Activated CD4-positive, alpha-beta T cell treated with anti-CD3 and anti-CD28 coated beads for 36 hours (primary cell): ENCODE data around the gene OPTN. TPM values are rescaled to one million over a fixed set of nuclear protein-coding genes. Genes with fewer than 3 reads are reported as not detected.
"Not testable (repeated sequence)": the region's sequence is repeated elsewhere in the genome, so short reads cannot be mapped to it uniquely, and the experiment has no call there.

Experiments used
- ATAC-seq: fragments of 200-7000 bp; cut with Tn5 transposase; one replicate; pipeline ENCODE4 v1.10.0; 2021; ENCODE audit warnings: mild to moderate bottlenecking, moderate library complexity
- CTCF ChIA-PET: fragments of 350-600 bp; sonication (Branson Sonifier 250); formaldehyde crosslinking; loops from one replicate; lab custom pipeline; 2021; ENCODE audit warnings: antibody characterized with exemption; lab: Charles Lee
- POLR2A ChIA-PET: fragments of 350-600 bp; sonication (Branson Sonifier 250); formaldehyde crosslinking; loops from one replicate; lab custom pipeline; 2021; ENCODE audit warnings: antibody characterized with exemption, inconsistent platforms; lab: Charles Lee
- DNase-seq: peaks from one replicate; pipeline ENCODE4 v3.0.0-alpha.2; 2020
- H3K27ac Mint-ChIP-seq: one replicate; pipeline ENCODE4 v1.8.0; 2021; ENCODE audit warnings: mixed read lengths
- H3K27me3 Mint-ChIP-seq: one replicate; pipeline ENCODE4 v1.8.0; 2021; ENCODE audit warnings: mixed read lengths
- H3K36me3 Mint-ChIP-seq: one replicate; pipeline ENCODE4 v1.8.0; 2021; ENCODE audit warnings: low read depth, mixed read lengths
- H3K4me1 Mint-ChIP-seq: one replicate; pipeline ENCODE4 v1.8.0; 2021; ENCODE audit warnings: mixed read lengths
- H3K4me3 Mint-ChIP-seq: one replicate; pipeline ENCODE4 v1.8.0; 2021; ENCODE audit warnings: mild to moderate bottlenecking, moderate library complexity, mixed read lengths
- H3K9me3 Mint-ChIP-seq: one replicate; pipeline ENCODE4 v1.8.0; 2021; ENCODE audit warnings: low read depth, mixed read lengths
- intact Hi-C, 2 experiments: fragments of 100-400 bp; cut with DNase I in 1 of 2; cut with micrococcal nuclease in 1 of 2; formaldehyde crosslinking; loops; one replicate each; pipeline versions ENCODE4 v1.14.2 to v1.15.1; 2022 to 2024; cut with DNase I, micrococcal nuclease
- total RNA-seq, 2 experiments: library from RNA; stranded (reverse); gene quantifications; one replicate each; pipeline ENCODE4 v1.2.3, GENCODE V29; 2021

The OPTN gene
- total RNA-seq, 2 experiments from 2014 or later: 57.4 to 67.8 TPM

DNA sequence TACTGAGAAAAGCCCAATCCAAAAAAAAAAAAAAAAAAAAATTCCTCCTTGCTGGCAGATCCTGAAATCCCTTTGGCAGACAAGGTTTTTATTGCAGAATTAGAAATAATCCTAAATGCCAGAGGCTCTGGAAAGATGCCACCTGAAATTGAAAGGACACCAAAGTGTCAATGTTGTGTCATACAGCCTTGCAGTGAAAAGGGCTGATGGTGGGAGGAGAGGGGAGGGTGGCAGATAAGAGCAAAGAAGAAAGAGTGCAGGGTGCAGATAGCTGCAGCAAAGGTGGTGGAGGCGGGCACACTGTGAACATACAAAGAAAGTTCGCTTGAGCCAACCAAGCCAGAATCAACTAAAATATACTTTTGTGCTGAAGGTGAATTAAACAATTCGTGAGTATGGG lies 8.2 kb upstream of the OPTN start:
- DNase-seq (no peak), ATAC-seq (no peak)
- ChIA-PET POLR2A (no interaction called here), CTCF (no interaction called here)
- peaks cover 7% of the 10 kb centered on the region for H3K27me3 Mint-ChIP-seq
- no peak overlapping the region for H3K4me3 Mint-ChIP-seq
- no peak overlapping the region for H3K27ac Mint-ChIP-seq
- intact Hi-C loops: loop anchor here in 1 of 2 experiments (10.0 kb wide), 1 partner anchor 827 kb away; no protein-coding TSS in a partner anchor
- H3K9me3 Mint-ChIP-seq: peaks cover 2% of the 10 kb centered on the region
- H3K4me1 Mint-ChIP-seq: peaks cover 8% of the 10 kb centered on the region
- peaks cover 2% of the 10 kb centered on the region for H3K36me3 Mint-ChIP-seq

DNA sequence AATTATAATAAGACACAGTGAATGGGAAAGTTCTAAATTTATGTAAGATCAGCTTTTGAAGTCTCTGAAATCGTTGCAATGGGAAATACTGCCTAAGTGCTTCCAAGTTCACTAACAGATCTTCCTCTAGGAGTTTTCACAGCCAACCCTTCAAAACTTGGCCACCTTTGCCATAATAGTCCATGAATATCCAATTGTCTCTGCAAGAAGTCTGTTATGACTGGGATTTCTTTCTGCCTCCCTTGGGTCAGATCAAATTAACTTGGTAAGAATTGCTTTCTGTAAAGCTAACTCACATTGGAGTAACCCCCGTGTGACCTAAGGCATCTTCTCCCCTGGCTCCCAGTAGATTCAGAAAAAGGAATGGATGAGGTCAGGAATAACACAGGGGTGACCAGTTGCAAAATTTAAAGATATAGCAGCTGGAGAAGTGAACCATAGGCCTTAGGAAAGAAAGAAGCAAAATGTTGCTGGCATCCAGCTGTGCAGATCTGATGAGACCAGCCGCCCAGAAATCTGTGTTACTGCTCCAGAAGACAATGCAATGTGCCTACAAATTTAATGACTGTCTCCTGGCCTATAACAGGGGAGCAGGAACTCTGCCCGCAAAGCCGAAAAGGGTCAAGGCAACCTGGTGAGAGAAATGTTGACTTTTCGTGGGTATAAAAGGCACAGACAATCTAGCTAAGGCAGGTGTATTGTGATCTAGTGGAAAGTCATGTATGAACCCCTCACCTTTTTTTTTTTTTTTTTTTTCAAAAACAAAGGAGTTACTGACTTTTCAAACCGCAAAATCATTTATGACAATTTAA lies 7.5 kb upstream of the OPTN start:
- DNase-seq: no peak
- POLR2A ChIA-PET: no interaction called here
- Mint-ChIP-seq H3K27ac (no peak overlapping the region), H3K36me3 (peaks cover 2% of the 10 kb centered on the region), H3K27me3 (peaks cover 7% of the 10 kb centered on the region), H3K9me3 (peaks cover 2% of the 10 kb centered on the region), H3K4me3 (no peak overlapping the region), H3K4me1 (peaks cover 14% of the 10 kb centered on the region)
- CTCF ChIA-PET: no interaction called here
- intact Hi-C loops: loop anchor here in 1 of 2 experiments (10.0 kb wide), 1 partner anchor 828 kb away; no protein-coding TSS in a partner anchor
- ATAC-seq: no peak

DNA sequence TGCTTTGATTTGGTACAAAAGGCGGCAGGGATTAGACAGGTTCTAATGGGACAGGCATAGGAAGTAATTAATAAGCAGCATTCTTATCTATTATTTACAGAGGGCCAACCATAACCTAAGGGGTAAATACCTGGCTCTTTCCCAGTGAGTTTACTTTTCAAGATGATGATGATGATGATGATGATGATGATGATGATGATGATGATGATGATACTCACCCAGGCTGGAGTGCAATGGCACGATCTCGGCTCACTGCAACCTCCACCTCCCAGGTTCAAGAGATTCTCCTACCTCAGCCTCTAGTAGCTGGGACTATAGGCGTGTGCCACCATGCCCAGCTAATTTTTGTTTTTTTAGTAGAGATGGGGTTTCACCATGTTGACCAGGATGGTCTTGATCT lies 5.9 kb upstream of the OPTN start:
- H3K27ac Mint-ChIP-seq, H3K4me3 Mint-ChIP-seq, POLR2A ChIA-PET, ATAC-seq, H3K36me3 Mint-ChIP-seq, H3K4me1 Mint-ChIP-seq, H3K27me3 Mint-ChIP-seq, DNase-seq, H3K9me3 Mint-ChIP-seq: not testable (repeated sequence)
- intact Hi-C loops: loop anchor here in 1 of 2 experiments (10.0 kb wide), 1 partner anchor 829 kb away; no protein-coding TSS in a partner anchor
- CTCF ChIA-PET: interaction anchor here (0.8 kb wide), 1 partner anchor 21 kb away, joined by 4 read pairs; no protein-coding TSS in a partner anchor

DNA sequence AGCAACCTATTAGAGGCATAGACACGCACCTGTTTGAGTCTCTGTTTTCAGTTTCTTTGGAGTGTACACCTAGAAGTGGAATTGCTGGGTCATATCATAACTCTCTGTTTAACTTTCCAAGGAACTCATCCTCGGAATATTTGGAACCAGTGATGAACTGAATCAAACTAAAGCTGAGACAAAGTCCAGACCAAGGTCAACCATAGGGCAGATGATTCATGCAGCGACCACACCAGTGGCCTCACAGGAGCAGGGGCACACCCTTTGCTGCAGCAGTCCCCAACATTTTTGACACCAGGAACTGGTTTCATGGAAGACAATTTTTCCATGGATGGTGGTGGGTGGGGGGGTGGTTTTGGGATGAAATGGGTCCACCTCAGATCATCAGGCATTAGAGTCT lies 4.9 kb upstream of the OPTN start:
- ATAC-seq (no peak), DNase-seq (no peak)
- Mint-ChIP-seq H3K27ac (no peak overlapping the region), H3K36me3 (peaks cover 2% of the 10 kb centered on the region), H3K9me3 (peaks cover 2% of the 10 kb centered on the region), H3K27me3 (peaks cover 4% of the 10 kb centered on the region), H3K4me1 (peaks cover 8% of the 10 kb centered on the region), H3K4me3 (no peak overlapping the region)
- CTCF ChIA-PET: interaction anchor here (0.7 kb wide), 1 partner anchor 1534 kb away, joined by 3 read pairs; no protein-coding TSS in a partner anchor
- intact Hi-C loops: loop anchor here in 1 of 2 experiments (10.0 kb wide), 1 partner anchor 830 kb away; no protein-coding TSS in a partner anchor
- POLR2A ChIA-PET: interaction anchor here (0.6 kb wide), 1 partner anchor 207 kb away, joined by 4 read pairs; no protein-coding TSS in a partner anchor

DNA sequence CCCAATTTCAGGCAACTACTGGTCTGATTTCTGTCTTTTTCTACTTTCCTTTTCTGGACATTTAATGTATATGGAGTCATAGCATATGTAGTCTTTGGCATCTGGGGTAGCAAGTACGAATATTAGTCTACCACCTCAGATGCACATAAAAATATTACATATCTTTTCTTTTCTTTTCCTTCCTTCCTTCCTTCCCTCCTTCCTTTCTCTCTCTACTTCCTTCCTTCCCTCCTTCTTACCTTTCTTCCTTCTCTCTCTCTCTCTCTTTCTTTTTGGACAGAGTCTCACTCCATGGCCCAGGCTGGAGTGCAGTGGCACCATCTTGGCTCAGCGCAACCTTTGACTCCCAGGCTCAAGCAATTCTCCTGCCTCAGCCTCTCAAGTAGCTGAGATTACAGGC lies 4.0 kb upstream of the OPTN start:
- Mint-ChIP-seq H3K4me3 (no peak overlapping the region), H3K9me3 (peaks cover 2% of the 10 kb centered on the region), H3K4me1 (peaks cover 12% of the 10 kb centered on the region), H3K27ac (no peak overlapping the region), H3K36me3 (peaks cover 2% of the 10 kb centered on the region), H3K27me3 (peaks cover 2% of the 10 kb centered on the region)
- ChIA-PET POLR2A (interaction anchor here (0.7 kb wide), 1 partner anchor 875 kb away, joined by 11 read pairs; no protein-coding TSS in a partner anchor), CTCF (interaction anchor here (0.7 kb wide), 1 partner anchor 1535 kb away, joined by 3 read pairs; no protein-coding TSS in a partner anchor)
- DNase-seq (no peak), ATAC-seq (no peak)
- intact Hi-C loops: loop anchor here in 1 of 2 experiments (10.0 kb wide), 1 partner anchor 831 kb away; no protein-coding TSS in a partner anchor

DNA sequence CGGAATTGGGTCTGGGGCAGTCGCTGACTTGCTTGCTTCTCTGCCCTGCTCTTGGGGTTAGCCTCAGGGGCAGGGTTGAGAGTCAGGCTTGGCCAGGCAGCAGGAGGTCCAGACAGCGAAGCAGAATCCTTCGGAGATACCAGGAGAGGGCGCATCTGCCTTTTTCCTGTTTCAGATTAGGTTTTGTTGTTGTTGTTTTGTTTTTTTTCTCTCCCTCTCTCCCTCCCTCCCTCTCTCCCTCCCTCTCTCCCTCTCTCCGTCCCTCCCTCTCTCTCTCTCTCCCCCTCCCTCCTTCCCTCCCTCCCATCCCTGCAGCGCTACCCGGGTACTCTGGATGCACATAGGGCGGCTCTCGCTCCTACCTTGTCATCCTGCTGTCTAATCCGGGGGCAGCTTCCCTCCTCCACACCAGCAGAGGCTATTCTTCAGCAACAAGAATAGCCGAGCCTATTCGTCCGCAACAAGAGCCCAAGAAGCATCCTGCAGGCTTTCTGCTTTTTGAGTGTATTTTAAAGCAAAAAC lies 758 bp upstream of the OPTN start:
- Mint-ChIP-seq H3K4me3 (peak overlapping the region; percentile 84), H3K27ac (peak overlapping the region; percentile 78), H3K4me1 (peaks cover 32% of the 10 kb centered on the region), H3K9me3 (no peaks in the 10 kb centered on the region), H3K36me3 (peaks cover 5% of the 10 kb centered on the region), H3K27me3 (no peaks in the 10 kb centered on the region)
- ChIA-PET POLR2A (interaction anchor here (1.4 kb wide), 1 partner anchor 11 kb away, joined by 4 read pairs; no protein-coding TSS in a partner anchor), CTCF (interaction anchor here (0.7 to 1.7 kb wide), 6 partner anchors 10 to 317 kb away, joined by 3 to 5 read pairs (median 3); no protein-coding TSS in a partner anchor)
- intact Hi-C loops: loop anchor here in 1 of 2 experiments (1.0 to 10.0 kb wide), 5 partner anchors 196 to 834 kb away; partner anchors contain the start of gene CAMK1D
- ATAC-seq: peak; percentile 44
- peak; percentile 68 for DNase-seq

DNA sequence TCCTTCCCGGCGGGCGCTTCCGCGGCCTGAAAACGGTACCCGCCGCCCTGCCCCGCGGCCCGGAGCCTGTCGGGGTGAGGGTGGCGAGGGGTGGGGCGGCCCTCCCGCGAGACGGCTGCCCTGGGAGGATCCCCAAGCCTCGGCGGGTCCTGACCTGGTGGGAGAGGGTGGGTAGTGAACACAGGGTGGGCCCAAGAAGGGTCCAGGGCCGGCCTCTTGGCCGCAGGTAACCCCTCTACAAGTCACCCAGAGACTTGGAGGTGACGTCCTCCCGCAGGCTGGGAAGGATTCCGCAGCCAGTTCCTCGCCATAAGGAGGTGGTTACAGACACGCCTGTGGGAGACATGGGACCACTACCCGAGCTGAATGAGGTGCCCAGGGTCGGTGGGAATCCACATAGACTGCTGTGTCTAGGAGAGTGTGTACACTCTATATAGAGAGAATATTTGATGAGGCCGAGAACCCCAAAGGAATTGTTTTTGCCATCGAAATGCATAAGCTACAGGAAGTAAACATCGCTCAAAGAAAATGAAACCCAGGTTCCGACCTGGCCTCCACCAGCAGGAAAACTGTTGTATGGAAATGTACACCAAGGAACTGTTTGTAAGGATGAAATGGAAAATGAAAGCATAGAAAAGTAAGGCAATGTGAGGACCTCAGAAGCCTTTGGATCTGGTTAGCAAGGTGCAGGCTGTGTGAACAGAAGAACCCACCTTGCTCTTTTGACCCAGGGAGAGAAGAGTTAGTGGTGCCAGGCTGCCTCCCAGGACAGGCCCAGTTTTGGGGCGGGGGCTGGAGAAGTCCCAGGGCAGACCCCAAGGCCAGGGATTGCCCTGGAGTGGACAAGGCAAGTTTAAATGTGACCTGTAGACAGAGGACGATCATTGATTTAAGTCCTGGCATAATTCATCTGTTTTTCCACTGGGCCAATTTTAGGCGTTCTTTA lies 659 bp downstream of the OPTN start:
- Mint-ChIP-seq H3K27me3 (no peaks in the 10 kb centered on the region), H3K4me3 (peak overlapping the region; percentile 84), H3K4me1 (peaks cover 44% of the 10 kb centered on the region), H3K36me3 (peaks cover 9% of the 10 kb centered on the region), H3K9me3 (no peaks in the 10 kb centered on the region), H3K27ac (peak overlapping the region; percentile 90)
- POLR2A ChIA-PET: interaction anchor here (1.4 kb wide), 1 partner anchor 13 kb away, joined by 4 read pairs; no protein-coding TSS in a partner anchor
- CTCF ChIA-PET: interaction anchor here (0.5 to 1.7 kb wide), 9 partner anchors 8 to 989 kb away, joined by 3 to 5 read pairs (median 3); no protein-coding TSS in a partner anchor
- DNase-seq: peak; percentile 45
- ATAC-seq: peak; percentile 35
- intact Hi-C loops: loop anchor here (1.0 to 10.0 kb wide), 9 partner anchors 61 to 1058 kb away; partner anchors contain the start of genes MCM10 (in 2 of the 2), CDC123 (in 1 of the 2), NUDT5 (in 1 of the 2) and PHYH (in 1 of the 2)

DNA sequence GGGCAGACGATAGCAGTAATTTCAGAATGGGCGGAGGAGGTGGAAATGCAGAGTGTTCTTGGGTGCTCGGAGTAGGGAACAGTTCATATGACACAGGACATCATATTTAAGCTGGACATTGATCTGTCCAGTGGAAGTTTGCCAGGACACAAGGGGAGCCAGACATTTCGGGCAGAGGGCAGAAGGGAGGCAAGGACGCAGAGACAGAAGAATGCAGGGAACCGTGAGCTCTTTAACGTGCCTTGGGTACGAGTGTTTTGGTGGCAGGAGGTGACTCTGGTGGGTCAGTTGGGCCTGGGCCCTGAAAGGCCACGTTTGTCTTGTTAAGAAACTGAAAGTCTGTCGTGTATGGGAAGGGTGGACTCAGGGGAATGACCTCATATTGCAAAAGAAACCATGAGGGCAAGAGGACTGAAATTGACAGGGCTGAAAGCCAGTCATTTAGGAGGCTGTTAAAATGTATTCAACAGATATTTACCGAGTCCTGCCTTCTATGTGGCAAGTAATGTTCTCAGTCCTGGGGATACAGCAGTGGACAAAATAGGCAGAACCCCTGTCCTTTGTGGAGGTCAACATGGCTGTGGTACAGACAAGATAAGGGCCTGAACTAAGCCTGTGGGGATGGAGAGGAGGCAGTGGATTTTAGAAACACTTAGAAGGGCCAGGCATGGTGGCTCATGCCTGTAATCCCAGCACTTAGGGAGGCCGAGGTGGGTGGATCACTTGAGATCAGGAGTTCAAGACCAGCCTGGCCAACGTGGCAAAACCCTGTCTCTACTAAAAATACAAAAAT lies 2.2 kb downstream of the OPTN start:
- Mint-ChIP-seq H3K9me3 (no peaks in the 10 kb centered on the region), H3K4me1 (peaks cover 54% of the 10 kb centered on the region), H3K4me3 (peak overlapping the region; percentile 33), H3K27me3 (no peaks in the 10 kb centered on the region), H3K36me3 (peaks cover 9% of the 10 kb centered on the region), H3K27ac (peak overlapping the region; percentile 51)
- DNase-seq: no peak
- POLR2A ChIA-PET: no interaction called here
- ATAC-seq: no peak
- intact Hi-C loops: loop anchor here (5.0 to 10.0 kb wide), 7 partner anchors 60 to 977 kb away; partner anchors contain the start of genes CDC123 (in 1 of the 2), MCM10 (in 1 of the 2), NUDT5 (in 1 of the 2) and PHYH (in 1 of the 2)
- CTCF ChIA-PET: no interaction called here

DNA sequence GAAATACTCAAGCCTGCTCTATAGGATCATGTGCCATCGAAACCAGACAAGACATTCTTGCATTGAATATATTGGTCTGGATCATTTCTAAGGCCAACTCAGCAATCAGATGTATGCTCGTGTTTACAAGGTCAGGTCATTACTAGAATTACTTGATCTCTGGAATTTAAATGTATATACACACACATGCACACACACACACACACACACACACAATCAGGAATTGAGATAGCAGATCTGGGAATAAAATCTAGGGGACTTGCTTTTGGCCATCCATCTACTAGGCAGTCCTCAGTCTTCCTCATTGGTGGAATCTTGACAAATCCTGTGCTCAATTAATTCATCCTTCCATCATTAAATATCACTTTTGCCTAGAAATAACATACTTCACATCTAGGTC lies 3.6 kb downstream of the OPTN start:
- ChIA-PET CTCF (interaction anchor here (0.6 kb wide), 1 partner anchor 27 kb away, joined by 3 read pairs; no protein-coding TSS in a partner anchor), POLR2A (interaction anchor here (0.6 kb wide), 1 partner anchor 373 kb away, joined by 4 read pairs; no protein-coding TSS in a partner anchor)
- DNase-seq (no peak), ATAC-seq (no peak)
- Mint-ChIP-seq H3K4me1 (peaks cover 64% of the 10 kb centered on the region), H3K4me3 (no peak overlapping the region), H3K9me3 (no peaks in the 10 kb centered on the region), H3K36me3 (peaks cover 9% of the 10 kb centered on the region), H3K27ac (peak overlapping the region; percentile 15), H3K27me3 (no peaks in the 10 kb centered on the region)
- intact Hi-C loops: loop anchor here (5.0 to 10.0 kb wide), 7 partner anchors 59 to 979 kb away; partner anchors contain the start of genes CDC123 (in 1 of the 2), MCM10 (in 1 of the 2), NUDT5 (in 1 of the 2) and PHYH (in 1 of the 2)
